Body of pancreas (tissue), 4 donors: ENCODE measurements around the gene PPP4R1. TPM values are rescaled to one million over a fixed set of nuclear protein-coding genes. Genes with fewer than 3 reads are reported as not detected.
"Not testable (repeated sequence)": the region's sequence is repeated elsewhere in the genome, so short reads cannot be mapped to it uniquely, and the experiment has no call there.

Source experiments
- ATAC-seq: fragments of 150-250 bp; one replicate; pipeline ENCODE4 v1.9.1; 2016
- DNase-seq, 4 donors: peaks; one replicate each; pipeline ENCODE4 v3.0.0-alpha.2; 2019
- H3K27ac ChIP-seq, 4 donors: fragments of 200-600 bp; sonication (generic); 1 replicate in 3 of 4; 2 replicates in 1 of 4; pipeline versions ENCODE4 v1.5.1 to v1.6.1; 2016 to 2019; ENCODE audit warnings: mild to moderate bottlenecking in 1 of 4, mixed read lengths in 1 of 4, moderate library complexity in 1 of 4
- H3K27me3 ChIP-seq, 2 donors: fragments of 200-600 bp; sonication (generic); one replicate each; pipeline ENCODE4 v1.6.0; 2016; ENCODE audit warnings: mild to moderate bottlenecking in 1 of 2
- H3K36me3 ChIP-seq, 2 donors: fragments of 200-600 bp; sonication (generic); replicated peaks in 1 of 2; 2 replicates each; pipeline ENCODE4 v1.5.1; 2016; ENCODE audit warnings: low read depth in 2 of 2; ENCODE audit not compliant: insufficient read depth in 1 of 2
- H3K4me1 ChIP-seq: fragments of 200-600 bp; sonication (generic); one replicate; pipeline ENCODE4 v1.6.0; 2016
- H3K4me3 ChIP-seq, 2 donors: fragments of 200-600 bp; sonication (generic); 1 replicate in 1 of 2; 2 replicates in 1 of 2; pipeline ENCODE4 v1.5.1; 2016 to 2019
- H3K9me3 ChIP-seq, 3 donors: fragments of 200-600 bp; sonication (generic); 1 replicate in 2 of 3; 2 replicates in 1 of 3; pipeline ENCODE4 v1.5.1; 2016
- POLR2A ChIP-seq, 3 donors: fragments of 450-650 bp; IDR thresholded peaks; one replicate each; pipeline ENCODE4 v1.6.1; 2016; ENCODE audit warnings: antibody characterized with exemption in 3 of 3, mild to moderate bottlenecking in 2 of 3
- WGBS, 2 donors: methylation state at CpG; one replicate each; pipeline ENCODE4 v1.1.5; 2017; 5-methylcytosine and 5-hydroxymethylcytosine counted together
- intact Hi-C: fragments of 100-400 bp; cut with DNase I; formaldehyde crosslinking; loops from one replicate; pipeline ENCODE4 v1.15.1; 2023
- total RNA-seq, 2 donors: library from RNA; depleted of rRNA; stranded (reverse); fragments of >200 nt; gene quantifications; one replicate each; pipeline ENCODE4 v1.1.0, GENCODE V29; 2016
- TF ChIP-seq, protein P1 (sequence below), 7 experiments: fragments of 450-650 bp in 4 of 7; fragments of 200-600 bp in 3 of 7; sonication (generic) in 3 of 7; IDR thresholded peaks; one replicate each; pipeline ENCODE4 v1.5.1; 2016 to 2019; ENCODE audit warnings: antibody characterized with exemption in 7 of 7

The PPP4R1 gene
- total RNA-seq, 2 donors from 2014 or later, result 46.4 to 73.5 TPM

DNA sequence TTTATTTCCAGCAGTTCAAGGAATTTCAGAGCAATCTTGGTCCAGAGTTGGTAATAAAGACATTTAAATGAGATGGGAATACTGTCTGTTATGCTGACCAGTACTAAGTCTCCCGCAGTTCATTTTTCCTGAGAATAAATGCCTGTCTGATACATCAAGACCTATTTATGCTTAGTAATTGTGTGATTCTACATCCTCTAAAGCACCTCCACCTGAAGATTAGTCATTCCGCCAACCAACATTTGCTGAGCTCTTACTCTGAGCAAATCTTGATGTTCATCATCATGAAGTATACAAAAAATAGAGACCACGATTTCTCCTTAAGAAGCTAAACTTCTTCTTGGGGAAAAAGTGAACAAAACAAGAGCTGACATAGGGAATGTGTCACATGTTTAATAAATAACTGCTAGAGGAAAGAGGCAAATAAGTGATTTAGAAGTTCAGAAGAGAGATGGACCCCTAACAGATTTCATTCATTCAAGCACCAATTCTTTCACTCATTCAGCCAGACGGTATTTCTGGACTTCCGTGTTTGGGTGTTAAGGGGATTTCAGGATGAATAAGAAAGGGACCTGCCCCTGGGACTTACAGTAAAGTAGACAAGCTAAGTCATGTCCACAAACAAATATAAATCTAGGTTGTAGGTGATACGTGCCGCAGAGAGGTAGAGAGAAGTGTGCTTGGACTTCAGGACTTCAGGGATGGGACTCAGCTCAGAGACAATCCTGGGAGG, 34.2 kb upstream of the PPP4R1 start:
- 89 to 90% methylated on average over 7 of the region's 7 CpGs for WGBS, 2 donors
- Histone ChIP-seq H3K4me3 (no peak overlapping the region), H3K27me3 (no peaks in the 10 kb centered on the region), H3K4me1 (peaks cover 7% of the 10 kb centered on the region), H3K36me3 (no peaks in the 10 kb centered on the region), H3K9me3 (no peaks in the 10 kb centered on the region), H3K27ac (no peak overlapping the region)
- intact Hi-C loops, result no loop called here
- TF ChIP-seq POLR2A (IDR thresholded peaks at IDR 0.05), result no peak
- TF ChIP-seq, protein P1, sequence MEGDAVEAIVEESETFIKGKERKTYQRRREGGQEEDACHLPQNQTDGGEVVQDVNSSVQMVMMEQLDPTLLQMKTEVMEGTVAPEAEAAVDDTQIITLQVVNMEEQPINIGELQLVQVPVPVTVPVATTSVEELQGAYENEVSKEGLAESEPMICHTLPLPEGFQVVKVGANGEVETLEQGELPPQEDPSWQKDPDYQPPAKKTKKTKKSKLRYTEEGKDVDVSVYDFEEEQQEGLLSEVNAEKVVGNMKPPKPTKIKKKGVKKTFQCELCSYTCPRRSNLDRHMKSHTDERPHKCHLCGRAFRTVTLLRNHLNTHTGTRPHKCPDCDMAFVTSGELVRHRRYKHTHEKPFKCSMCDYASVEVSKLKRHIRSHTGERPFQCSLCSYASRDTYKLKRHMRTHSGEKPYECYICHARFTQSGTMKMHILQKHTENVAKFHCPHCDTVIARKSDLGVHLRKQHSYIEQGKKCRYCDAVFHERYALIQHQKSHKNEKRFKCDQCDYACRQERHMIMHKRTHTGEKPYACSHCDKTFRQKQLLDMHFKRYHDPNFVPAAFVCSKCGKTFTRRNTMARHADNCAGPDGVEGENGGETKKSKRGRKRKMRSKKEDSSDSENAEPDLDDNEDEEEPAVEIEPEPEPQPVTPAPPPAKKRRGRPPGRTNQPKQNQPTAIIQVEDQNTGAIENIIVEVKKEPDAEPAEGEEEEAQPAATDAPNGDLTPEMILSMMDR (IDR thresholded peaks at IDR 0.05), result no peak
- ATAC-seq (no peak), DNase-seq (no peak)

DNA sequence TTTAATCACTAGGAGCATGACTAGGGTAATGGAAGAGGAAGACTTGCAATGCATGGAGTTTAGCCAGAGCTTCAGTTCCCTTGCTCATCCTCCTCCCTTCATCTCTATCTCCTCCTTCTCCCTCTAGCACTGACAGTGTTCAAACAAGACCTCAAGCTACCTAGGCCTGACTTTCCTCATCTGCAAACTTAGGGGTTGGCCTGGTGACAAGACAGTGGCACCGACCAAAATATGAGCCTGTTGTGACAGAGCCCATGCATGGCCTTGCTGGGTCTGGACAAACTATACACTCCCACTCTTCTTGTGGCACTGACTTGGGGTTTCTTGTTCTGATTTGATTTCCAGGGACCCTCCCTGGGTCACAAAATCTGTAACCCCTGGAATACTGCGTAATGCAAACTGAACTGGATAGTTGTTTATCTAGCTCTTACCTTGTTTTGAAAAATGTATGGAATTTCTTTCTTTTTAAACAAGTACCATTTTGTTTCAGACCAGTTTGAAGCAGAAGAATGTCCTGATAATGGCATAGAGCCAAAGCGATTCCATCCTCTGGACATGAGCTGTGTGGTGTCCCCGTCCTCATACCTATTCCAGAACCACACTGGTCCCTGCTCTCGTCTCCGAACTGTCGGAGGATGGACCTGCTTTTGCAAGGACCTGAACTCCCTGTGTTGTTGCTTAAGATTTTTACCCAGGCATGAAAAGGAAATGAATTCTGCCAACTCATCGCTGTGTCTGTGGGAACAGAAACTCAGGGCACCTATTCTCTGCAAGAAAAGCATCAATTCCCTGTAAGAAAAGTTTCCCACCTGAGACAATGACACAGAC, 33.4 kb upstream of the PPP4R1 start:
- no peak for DNase-seq
- TF ChIP-seq, protein P1 (IDR thresholded peaks at IDR 0.05), result no peak
- no peak for TF ChIP-seq POLR2A (IDR thresholded peaks at IDR 0.05)
- H3K27ac ChIP-seq, result no peak overlapping the region
- H3K36me3 ChIP-seq, result no peaks in the 10 kb centered on the region
- ATAC-seq, result no peak
- WGBS, 2 donors, result 70 to 76% methylated on average over 8 of the region's 8 CpGs
- no peaks in the 10 kb centered on the region for H3K9me3 ChIP-seq
- intact Hi-C loops, result no loop called here
- no peaks in the 10 kb centered on the region for H3K4me1 ChIP-seq
- H3K27me3 ChIP-seq, result no peaks in the 10 kb centered on the region
- no peak overlapping the region for H3K4me3 ChIP-seq

DNA sequence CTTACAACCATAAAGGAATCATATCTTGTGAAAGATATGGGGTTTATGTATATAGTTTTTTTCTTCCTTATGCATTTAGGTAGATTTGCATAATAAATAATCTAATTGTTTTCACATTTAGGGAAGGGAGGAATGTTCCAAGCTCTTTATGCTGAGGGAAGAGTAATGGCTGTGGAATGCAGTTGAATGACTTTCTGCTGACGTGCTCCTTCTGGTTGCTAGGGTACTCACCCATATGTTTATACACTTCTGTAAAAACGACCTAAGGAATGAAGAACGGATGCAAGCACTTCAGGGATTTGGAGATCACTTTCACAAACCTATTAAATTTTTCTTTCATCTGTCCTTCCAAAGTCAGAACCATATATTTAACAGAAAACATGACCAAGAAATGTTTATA, 29.2 kb upstream of the PPP4R1 start:
- Histone ChIP-seq H3K4me3 (no peak overlapping the region), H3K27ac (no peak overlapping the region), H3K9me3 (no peaks in the 10 kb centered on the region), H3K36me3 (no peaks in the 10 kb centered on the region), H3K27me3 (no peaks in the 10 kb centered on the region), H3K4me1 (no peaks in the 10 kb centered on the region)
- 35 to 42% methylated on average over 3 of the region's 3 CpGs for WGBS, 2 donors
- TF ChIP-seq, protein P1 (IDR thresholded peaks at IDR 0.05), result no peak
- TF ChIP-seq POLR2A (IDR thresholded peaks at IDR 0.05), result no peak
- DNase-seq, result peak in 3 of 4 donors; percentile 9 to 36 (median 14)
- ATAC-seq, result peak; percentile 93
- intact Hi-C loops, result no loop called here

DNA sequence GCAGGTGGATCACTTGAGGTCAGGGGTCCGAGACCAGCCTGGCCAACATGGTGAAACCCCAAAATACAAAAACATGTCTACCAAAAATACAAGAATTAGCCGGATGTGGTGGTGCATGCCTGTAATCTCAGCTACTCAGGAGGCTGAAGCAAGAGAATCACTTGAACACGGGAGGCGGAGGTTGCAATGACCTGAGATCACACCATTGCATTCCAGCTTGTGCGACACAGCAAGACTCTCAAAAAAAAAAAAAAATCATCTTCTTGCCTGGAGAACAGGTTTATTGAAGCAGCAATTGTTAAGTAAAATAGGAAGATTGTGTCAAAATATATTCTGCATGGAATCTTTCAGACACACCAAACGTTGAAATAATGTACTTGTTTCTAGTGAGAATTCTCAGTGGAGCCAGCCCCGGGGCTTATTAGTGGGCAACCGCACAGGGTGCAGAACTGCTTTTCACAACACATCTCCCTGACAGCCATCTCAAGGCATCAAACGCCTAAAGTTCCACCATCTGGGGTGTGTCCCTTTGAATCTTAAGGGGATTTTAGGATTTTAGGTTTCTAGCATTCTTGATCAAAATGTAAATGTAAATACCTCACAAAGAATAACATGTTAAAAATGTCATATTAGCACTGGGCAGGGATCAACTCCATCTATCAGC, 28.6 kb upstream of the PPP4R1 start:
- no peak overlapping the region for H3K27ac ChIP-seq

DNA sequence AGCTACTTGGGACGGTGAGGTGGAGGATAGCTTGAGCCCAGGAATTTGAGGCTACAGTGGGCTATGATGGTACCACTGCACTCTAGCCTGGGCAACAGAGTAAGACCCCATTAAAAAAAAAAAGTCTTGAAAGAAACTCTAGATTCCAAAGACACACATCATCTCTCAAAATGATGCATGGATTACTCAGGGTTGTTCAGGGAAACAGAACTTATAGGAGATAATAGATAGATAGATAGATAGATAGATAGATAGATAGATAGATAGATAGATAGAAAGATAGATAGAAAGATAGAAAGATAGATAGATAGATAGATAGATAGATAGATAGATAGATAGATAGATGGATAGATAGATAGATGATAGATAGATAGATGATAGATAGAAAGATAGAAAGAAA, 26.7 kb upstream of the PPP4R1 start:
- H3K4me3 ChIP-seq, H3K27me3 ChIP-seq, H3K27ac ChIP-seq, intact Hi-C loops, H3K36me3 ChIP-seq, H3K9me3 ChIP-seq, ATAC-seq, DNase-seq, H3K4me1 ChIP-seq: not testable (repeated sequence)
- 81 to 86% methylated on average over 1 of the region's 1 CpG for WGBS, 2 donors

More for the DNA sequence above, 28.6 kb upstream of the PPP4R1 start:
- no peak for TF ChIP-seq POLR2A (IDR thresholded peaks at IDR 0.05)
- TF ChIP-seq, protein P1 (IDR thresholded peaks at IDR 0.05), result no peak
- Histone ChIP-seq H3K36me3 (no peaks in the 10 kb centered on the region), H3K27me3 (no peaks in the 10 kb centered on the region), H3K9me3 (no peaks in the 10 kb centered on the region), H3K4me1 (no peaks in the 10 kb centered on the region), H3K4me3 (no peak overlapping the region)
- WGBS, 2 donors, result 85 to 89% methylated on average over 9 of the region's 9 CpGs
- ATAC-seq, result no peak
- intact Hi-C loops, result no loop called here
- DNase-seq, result no peak
